Right kidney (tissue), 9 donors: ENCODE measurements around the gene GMEB1.
A peak's percentile ranks its signal among the peaks of the same experiment; 100 is the strongest.
"Not testable (repeated sequence)": the region's sequence is repeated elsewhere in the genome, so short reads cannot be mapped to it uniquely, and the experiment has no call there.

Experiments used
- DNase-seq: peaks from one replicate; pipeline ENCODE4 v3.0.0-alpha.2; 2016
- long read RNA-seq, 8 donors: transcript quantifications; one replicate each; lab custom pipeline, GENCODE V29; 2026

GMEB1 gene
- long read RNA-seq, donor 1 = 0 reads
- long read RNA-seq, donor 2, full-length matches to known transcripts = 1 of 1 reads
- long read RNA-seq, donor 2, partial matches to known transcripts = 0 of 1 reads
- long read RNA-seq, donor 2, other reads (novel, unspliced or antisense) = 0 of 1 reads
- long read RNA-seq, donor 3, partial matches to known transcripts = 0 of 2 reads
- long read RNA-seq, donor 3, other reads (novel, unspliced or antisense) = 0 of 2 reads
- long read RNA-seq, donor 4, partial matches to known transcripts = 0 of 2 reads
- long read RNA-seq, donor 4, other reads (novel, unspliced or antisense) = 0 of 2 reads
- long read RNA-seq, donor 5, partial matches to known transcripts = 0 of 2 reads
- long read RNA-seq, donor 5, other reads (novel, unspliced or antisense) = 0 of 2 reads
- long read RNA-seq, donor 6, full-length matches to known transcripts = 1 of 1 reads
- long read RNA-seq, donor 6, partial matches to known transcripts = 0 of 1 reads
- long read RNA-seq, donor 6, other reads (novel, unspliced or antisense) = 0 of 1 reads
- long read RNA-seq, donor 7, full-length matches to known transcripts = 4 of 4 reads
- long read RNA-seq, donor 7, partial matches to known transcripts = 0 of 4 reads
- long read RNA-seq, donor 7, other reads (novel, unspliced or antisense) = 0 of 4 reads
- long read RNA-seq, donor 8, full-length matches to known transcripts = 3 of 8 reads
- long read RNA-seq, donor 8, partial matches to known transcripts = 5 of 8 reads
- long read RNA-seq, donor 8, other reads (novel, unspliced or antisense) = 0 of 8 reads

GRCh38 chr1:28668191-28668955 is at the start of gene GMEB1:
Gene GMEB1, plus strand, starts transcription at chr1:28668784. Its CDS starts 14,829 bp downstream, at chr1:28683613.
- peak; percentile 79 for DNase-seq

- DNase-seq = no peak
Observed at GRCh38 chr1:28631713-28632112, 36.9 kb upstream of the GMEB1 start.

DNA sequence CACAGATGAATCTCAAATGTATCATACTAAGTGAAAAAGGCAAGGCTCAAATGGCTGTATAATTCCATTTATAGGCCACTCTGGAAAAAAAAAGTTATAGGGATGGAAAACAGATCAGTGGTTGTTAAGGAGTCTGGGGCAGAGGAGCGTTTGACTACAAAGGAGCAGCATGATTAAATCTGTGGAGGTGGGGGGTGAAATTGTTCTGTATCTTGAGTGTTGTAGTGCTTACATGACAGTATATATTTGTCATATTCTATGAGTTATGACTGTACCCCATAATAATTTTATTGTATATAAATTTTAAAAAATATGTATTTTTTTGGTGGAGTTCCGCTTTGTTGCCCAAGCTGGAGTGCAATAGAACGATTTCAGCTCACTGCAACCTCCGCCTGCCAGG is 36.0 kb upstream of the GMEB1 start:
- no peak for DNase-seq

DNA sequence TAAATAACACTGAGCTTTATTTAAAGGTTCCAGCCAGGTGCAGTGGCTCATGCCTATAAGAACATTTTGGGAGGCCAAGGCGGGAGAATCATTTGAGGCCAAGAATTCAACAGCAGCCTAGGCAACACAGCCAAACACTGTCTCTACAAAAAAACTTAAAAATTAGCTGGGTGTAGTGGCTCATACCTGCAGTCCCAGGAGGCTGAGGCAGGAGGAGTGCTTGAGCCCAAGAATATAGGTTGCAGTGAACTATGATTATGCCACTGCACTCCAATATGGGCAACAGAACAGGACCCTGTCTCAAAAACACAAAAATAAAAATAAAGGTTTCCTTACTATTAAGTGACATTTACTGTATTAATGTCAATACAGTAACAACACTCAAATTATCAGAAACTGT is 27.8 kb upstream of the GMEB1 start:
- DNase-seq = no peak

GRCh38 chr1:28642056-28642846 is 26.3 kb upstream of the GMEB1 start:
- no peak for DNase-seq

GRCh38 chr1:28642847-28643635 is 25.5 kb upstream of the GMEB1 start, which contains the start of gene TAF12:
Gene TAF12, minus strand, starts transcription at chr1:28643067. Its CDS starts 20,986 bp downstream, at chr1:28622081.
- DNase-seq = peak; percentile 95

DNA sequence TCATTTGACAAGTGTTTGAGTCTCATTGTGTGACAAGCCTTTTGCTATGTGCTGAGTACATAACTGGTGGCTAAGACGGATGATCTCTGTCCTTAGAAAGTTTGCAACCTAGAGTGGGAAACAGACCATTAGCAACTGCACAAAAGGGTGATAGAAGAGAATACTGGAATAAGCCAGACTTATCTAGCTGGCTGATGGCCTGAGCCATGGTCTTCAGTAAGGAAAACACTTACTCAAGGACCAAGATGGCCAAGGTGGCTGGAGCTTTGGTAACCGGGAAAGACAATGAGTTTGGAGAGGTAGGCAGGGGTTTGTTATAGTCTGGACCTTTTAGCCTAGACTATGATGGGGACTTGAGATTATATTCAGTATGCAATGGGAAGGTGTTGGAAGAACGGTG is 24.1 kb upstream of the GMEB1 start:
- no peak for DNase-seq

- not testable (repeated sequence) for DNase-seq
Observed at GRCh38 chr1:28645406-28645805, 23.2 kb upstream of the GMEB1 start.

DNA sequence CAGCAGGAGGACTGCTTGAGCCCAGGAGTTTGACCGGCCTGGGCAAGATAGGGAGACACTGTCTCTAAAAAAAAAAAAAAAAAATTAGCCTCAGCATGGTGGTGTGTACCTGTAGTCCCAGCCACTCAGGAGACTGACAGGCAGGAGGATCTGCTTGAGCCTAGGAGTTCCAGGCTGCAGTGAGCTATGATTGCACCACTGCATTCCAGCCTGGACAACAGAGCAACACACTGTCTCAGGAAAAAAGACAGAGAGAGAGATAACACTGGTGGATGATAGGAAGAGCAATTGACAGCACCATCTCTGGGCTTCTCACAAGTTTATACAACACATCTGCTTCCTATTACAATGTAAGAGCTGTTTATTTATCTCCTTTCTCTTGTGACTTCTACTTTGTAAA is 22.5 kb upstream of the GMEB1 start:
- DNase-seq = no peak

DNA sequence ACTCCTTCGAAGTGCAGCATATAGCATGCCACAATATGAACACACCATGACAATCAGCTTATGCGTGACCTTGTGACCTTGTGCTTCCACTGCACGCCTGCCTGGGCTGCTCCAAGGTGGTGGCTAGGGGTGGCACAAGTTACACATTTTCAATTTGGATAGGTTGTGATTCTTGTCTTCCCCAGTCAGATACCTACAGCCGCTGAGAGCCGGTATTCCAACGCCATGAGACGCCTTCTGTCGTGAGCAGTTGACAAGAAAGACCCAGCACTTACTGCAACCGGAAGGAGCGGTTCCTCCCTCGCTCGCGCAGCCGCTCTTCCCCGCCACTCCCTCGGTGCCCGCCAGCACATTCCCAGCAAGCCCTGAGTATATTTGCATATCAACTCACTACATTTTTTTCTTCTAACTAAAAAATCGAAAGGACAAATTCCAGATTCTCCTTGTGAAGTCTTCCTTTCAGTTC is 20.5 kb upstream of the GMEB1 start:
- peak; percentile 96 for DNase-seq

GRCh38 chr1:28648474-28649198 is 19.9 kb upstream of the GMEB1 start, which contains the start of gene RNU11:
Gene RNU11, plus strand, starts transcription at chr1:28648600.
- DNase-seq = peak; percentile 96

- not testable (repeated sequence) for DNase-seq
Observed at GRCh38 chr1:28653063-28653462, 15.5 kb upstream of the GMEB1 start.

GRCh38 chr1:28653870-28654269 is 14.7 kb upstream of the GMEB1 start:
- not testable (repeated sequence) for DNase-seq

- not testable (repeated sequence) for DNase-seq
Observed at GRCh38 chr1:28655448-28656311, 12.9 kb upstream of the GMEB1 start.

DNA sequence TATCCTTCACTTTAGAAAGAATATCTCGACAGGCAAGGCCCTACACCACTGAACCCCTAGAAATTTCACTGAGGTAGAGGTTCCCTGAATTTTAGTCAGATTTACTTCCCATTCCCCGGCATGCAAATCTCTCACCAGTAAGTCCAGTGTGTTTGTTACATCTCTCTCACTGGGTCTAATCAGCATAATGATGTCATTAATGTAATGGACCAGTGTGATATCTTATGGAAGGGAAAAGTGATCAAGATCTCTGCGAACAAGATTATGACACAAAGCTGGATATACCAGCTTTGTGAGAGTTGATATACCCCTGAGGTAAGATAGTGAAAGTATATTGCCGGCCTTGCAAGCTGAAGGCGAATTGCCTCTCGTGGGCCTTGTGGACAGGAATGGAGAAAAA is 12.2 kb upstream of the GMEB1 start:
- no peak for DNase-seq

DNA sequence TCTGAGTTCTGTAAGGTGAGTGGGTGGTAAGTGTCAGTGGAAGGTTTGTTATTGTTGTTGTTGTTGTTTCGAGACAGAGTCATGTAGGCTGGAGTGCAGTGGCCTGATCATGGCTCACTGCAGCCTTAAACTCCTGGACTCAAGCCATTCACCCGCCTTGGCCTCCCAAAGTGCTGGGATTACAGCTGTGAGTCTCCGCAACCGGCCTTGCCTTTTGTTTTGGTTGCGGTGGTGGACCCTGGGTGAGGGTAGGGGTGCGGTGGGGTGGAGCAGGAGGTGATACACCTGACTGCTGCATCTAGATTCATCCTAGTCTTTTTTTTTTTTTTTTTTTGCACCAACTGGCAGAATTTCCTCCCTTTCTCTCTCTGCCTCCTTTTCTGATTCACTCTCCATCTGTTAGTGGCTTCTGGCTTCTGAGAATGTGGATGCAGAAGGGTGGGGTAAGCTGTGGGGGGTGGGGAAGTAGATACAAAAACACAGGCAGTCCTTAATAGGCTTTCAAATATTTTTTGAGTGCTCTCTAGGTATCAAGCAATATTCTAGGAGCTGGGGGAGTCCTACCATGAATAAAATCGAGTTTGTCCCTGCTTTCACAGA is 4.6 kb upstream of the GMEB1 start:
- DNase-seq = no peak

GRCh38 chr1:28666806-28667205 is 1.8 kb upstream of the GMEB1 start:
- DNase-seq = no peak

DNA sequence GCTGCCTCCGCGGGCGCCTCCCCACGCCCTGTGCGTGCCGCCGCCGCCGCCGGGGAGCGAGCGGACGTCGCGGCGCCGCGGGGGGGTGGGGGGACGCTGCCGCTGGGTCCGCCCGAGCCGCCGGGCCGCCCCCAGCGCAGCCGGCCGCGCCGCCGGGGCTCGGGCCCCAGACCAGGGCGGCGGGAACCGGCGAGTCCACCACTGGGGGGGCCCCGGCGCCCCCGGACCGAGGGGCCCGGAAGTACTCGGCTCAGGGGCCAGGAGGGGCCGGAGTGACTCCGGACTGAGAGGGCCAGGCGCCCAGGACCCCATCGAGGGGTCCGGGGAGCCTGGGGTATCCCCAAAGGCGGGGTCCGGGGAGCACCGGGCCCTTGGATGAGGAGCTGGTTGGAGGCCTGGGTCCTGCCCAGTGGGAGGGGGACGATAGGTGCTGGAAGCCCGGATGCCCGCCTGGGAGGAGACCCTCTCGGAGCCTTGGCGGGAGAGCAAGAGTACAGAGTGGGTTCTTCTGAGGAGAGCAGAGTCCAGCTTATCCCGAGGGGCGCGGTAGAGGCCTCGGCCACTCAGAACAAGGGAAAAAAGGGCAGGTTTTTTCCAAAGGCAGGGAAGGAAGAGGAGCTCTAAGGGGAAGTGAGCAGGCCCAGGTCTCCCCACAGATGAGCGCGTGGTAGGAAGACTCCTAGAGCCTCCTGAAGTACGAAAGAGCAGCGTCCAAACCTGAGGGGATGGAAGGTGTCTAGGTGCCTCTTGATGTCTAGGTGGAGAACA is 556 bp downstream of the GMEB1 start:
- peak; percentile 84 for DNase-seq
